ENCODE data around the gene SIRT7.
A peak's percentile ranks its signal among the peaks of the same experiment; 100 is the strongest.
"Not testable (repeated sequence)": the region's sequence is repeated elsewhere in the genome, so short reads cannot be mapped to it uniquely, and the experiment has no call there.

The SIRT7 gene

GRCh38 chr17:81920612-81921536, 2.9 kb upstream of the SIRT7 start:
- no peak for DNase-seq (ENCODE audit: low read depth in 2 of 2)

- no peak for DNase-seq (ENCODE audit: low read depth in 2 of 2)
Measured at GRCh38 chr17:81918832-81919545, 1.0 kb upstream of the SIRT7 start.

GRCh38 chr17:81918333-81918669, 325 bp upstream of the SIRT7 start:
- not testable (repeated sequence) for DNase-seq (ENCODE audit: low read depth in 2 of 2)

DNA sequence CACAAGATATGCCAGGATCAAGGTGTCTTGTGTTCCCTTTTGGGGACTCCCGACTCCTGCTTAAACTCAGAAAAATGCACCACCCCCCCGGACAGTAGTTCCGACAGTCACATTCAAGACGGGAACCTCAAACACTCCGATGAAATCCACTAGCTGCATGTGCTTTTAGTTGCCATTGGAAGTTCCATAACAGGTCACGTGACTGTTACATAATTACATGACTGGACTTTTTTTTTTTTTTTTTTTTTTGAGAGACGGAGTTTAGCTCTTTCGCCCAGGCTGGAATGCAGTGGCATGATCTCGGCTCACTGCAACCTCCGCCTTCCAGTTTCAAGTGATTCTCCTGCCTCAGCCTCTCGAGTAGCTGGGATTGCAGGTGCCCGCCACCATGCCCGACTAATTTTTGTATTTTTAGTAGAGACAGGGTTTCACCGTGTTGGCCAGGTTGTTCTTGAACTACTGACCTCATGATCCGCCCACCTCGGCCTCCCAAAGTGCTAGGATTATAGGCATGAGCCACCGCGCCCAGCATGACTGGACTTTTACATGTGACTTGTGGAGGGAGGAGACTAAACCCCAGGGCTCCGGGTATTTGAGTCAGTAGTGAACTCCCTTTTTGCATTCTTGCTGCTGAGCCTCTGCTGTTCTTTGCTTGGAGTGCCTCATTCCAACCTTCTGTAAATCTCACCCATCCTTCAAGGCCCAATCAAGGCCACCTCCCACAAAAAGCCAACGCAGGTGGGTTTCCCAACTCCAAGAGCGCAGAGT, 1.6 kb downstream of the SIRT7 start:
- no peak for DNase-seq (ENCODE audit: low read depth in 2 of 2)

GRCh38 chr17:81915331-81915730, 2.6 kb downstream of the SIRT7 start:
- DNase-seq (ENCODE audit: low read depth in 2 of 2) = no peak

GRCh38 chr17:81914103-81914850, 3.7 kb downstream of the SIRT7 start:
- no peak for DNase-seq (ENCODE audit: low read depth in 2 of 2)

DNA sequence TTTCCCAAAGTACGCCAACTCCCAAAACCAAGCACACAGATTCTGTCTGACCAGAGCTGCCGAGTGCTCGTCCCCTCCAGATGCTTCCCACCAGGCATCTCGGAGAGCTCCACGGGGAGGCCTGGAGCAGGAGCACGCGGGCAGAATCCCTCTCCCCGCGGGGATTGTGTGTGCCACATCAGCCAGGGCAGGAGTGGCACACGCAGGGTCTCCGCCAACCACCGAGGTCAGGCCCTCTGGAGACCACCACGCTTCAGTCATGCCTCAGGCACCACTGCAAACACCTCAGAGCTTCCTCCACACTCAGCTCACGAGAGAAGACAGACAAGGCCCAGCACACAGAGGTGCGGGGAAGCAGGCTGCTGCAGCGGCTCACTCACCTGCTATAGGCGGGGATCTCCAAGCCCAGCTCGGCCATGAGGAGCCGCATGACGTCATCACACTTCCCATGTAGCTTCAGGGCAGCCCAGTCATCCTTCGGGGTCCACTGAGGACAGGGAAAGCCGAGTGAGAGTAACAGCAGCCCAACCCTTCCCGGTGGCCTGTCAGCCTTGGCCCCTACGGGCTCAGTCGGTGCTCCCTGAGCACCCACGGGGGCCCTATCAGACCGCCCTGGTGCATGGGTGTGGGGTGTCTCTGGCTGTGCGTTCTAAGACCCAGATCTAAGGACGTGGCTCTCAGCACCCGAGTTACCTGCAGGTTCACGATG, 4.4 kb downstream of the SIRT7 start:
- DNase-seq (ENCODE audit: low read depth in 2 of 2) = no peak

DNA sequence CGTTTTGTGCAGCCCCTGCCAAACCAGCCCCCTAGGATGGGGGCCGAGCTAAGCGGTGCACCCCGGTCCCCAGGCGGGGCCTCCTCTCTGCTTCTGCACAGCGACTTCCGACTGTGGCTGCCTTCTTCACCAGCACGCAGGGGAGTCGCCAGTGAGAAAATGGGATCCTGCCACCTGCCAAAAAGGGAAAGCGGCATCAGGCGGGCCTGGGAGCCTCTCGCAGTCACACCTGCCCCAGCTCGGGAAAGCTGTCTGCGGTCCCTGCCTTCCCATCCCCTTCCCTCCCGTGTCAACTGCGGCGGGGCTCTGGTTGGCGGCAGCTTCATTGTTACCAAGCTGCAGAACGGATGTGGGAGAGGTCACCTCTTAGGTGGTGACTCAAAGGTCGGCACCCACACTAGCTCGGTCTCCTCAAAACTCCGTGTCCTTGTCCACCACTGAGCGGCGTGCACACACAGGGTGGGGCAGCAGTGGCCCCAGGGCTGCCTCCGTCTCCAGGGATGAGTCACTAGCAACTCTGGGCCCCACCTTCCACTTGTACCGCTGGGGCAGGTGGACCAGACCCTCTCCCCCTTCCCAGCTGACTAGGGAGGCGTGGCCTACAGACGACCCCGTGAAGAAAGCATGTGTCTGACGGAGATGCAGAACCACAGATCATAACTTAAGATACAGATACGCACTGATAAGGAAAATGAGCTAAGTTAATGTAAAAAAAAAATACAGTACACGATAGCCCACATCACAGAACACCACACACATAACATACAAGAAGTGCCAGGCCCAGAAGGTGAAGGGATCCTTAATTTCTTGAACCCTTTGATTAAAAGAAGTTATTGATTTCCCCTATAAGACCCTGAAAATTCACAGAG, 5.3 kb downstream of the SIRT7 start:
- no peak for DNase-seq (ENCODE audit: low read depth in 2 of 2)

DNA sequence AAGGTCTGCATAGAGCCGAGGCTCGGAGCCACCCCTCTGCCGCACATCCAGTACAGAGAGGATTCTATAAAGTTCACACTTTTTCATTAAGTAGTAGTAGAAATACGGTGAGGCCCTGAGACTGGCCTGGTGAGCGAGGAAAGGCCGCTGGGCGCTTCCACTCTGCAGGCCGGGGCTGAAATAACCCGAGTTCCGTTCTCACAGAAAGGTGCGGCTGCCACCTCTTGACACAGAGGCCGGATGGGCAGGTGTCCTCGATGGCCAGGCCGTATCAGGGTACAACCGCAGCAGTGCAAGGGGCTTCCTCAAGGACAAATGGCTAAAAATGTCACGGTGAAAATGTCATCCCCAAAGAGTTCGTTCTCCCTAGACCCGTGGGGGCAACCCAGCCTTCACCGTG, 6.0 kb downstream of the SIRT7 start:
- no peak for DNase-seq (ENCODE audit: low read depth in 2 of 2)

DNA sequence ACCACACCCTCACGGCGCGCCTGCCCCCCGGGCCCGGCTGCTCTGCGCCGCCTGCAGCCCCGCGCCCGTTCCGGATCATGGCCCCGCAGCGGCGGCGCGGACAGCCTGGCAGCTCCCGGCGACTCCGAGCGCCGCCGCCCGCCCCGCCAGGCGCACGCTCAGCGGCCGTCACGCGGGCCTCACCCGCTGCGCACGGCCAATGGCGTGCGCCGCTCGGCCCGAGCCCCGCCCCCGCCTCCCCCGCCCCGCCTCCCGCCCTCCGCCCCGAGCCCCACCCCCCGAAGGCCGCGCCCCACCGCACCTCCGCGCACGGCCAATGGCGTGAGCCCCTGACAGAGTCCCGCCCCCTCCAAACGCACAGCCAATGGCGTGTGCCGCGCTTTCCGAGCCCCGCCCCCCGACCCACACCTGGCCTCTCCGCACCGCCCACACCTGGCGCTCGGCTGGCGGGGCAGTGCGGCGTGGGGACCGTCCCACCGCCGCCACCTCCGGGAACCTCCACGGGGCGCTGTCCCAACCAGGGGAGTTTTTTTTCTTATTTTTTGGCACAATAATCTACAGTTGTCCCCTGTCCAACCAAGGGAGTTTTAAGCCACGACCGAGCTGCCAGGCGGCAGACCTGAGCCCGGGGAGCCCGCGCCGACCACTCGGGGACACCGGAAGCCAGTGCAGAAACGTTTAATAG, 6.6 kb downstream of the SIRT7 start, which contains the start of gene PCYT2:
PCYT2 (minus strand) TSS at position 123 of the 685 bp plus-strand sequence; CDS start at position 79, 44 bp downstream.
- DNase-seq (ENCODE audit: low read depth in 2 of 2) = peak; percentile 83 to 87

DNA sequence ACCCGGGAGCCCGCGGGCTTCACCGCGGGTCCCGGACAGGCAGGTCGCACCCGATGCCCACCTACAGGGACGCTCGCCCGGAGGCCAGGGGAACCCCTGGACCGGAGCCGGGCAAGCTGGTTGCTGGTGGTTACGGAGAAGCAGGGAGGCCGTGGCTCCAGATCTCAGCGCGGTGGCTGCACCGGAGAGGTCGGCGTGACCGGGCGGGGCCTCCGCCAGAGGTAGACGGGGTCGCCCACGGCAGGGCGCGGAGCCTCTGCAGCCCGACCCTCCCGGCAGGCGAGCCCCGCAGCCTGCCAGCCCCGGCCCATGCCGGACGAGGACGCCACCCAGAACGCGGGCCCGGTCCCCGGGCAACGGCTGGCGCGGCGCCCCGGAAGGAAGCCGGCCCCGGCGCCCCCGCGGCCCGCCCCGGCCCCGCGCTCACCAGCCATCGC, 7.1 kb downstream of the SIRT7 start:
- DNase-seq (ENCODE audit: low read depth in 2 of 2) = no peak

DNA sequence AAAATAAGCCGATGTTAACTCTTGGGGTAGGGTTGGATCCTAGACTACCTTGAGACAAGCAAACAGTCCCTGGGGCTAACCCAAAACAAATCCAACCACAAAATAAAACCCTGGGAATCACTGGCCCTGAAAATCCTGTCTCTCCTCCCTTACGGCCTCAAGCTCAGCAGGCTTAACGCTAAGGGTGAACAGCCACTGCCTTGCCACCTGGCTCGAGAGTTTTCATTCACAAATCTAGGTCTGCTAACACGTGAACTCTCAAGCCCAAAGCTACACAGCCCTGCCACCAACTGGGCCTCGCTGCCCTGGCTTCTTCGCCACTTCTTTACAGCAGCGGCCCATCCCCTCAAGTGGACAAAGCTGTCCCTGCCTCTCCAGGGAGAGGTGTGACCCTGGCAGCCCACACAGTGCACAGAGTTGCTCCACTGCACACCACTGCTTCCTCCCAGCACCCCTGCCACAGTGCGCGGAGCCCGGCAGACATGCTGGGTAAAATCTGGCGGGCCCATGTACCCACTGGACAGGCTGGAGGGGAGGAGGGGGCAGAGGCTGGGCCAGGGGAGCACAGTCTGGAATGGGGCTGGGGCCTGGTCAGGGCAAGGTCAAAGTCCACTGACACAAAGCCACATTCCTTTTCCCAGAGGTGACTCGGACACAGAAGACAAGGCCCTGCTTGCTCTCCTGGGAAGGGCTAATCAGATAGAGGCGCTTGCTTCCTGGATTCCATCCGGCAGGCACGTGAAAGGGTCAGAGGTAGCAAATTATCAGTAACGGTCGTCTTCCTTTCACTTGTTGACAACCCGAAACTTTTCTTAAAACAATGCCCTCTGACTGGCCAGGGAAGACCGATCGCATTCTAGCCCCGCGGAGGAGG, 7.8 kb downstream of the SIRT7 start:
- DNase-seq (ENCODE audit: low read depth in 2 of 2) = no peak

GRCh38 chr17:81909231-81909630, 8.7 kb downstream of the SIRT7 start:
- no peak for DNase-seq (ENCODE audit: low read depth in 2 of 2)

DNA sequence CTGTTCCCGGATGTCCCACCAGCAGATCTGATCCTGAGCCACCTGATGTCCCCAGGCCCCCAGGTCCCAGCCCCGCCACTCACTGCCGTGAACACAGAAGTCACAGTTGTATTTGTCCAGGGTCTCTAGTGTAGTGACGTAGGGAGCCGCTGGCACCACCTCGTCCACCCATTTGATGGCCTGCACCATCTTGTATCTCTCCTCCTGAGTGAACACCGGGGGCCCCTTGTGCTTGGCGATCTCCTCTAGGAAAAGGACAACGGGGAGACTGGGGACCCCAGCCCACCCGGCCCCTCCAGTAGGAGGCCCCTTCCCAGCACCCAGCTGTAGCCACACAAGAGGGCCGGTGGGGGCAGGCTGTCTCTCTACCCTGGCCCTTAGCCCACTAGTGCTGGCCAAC, 9.2 kb downstream of the SIRT7 start:
- no peak for DNase-seq (ENCODE audit: low read depth in 2 of 2)

DNA sequence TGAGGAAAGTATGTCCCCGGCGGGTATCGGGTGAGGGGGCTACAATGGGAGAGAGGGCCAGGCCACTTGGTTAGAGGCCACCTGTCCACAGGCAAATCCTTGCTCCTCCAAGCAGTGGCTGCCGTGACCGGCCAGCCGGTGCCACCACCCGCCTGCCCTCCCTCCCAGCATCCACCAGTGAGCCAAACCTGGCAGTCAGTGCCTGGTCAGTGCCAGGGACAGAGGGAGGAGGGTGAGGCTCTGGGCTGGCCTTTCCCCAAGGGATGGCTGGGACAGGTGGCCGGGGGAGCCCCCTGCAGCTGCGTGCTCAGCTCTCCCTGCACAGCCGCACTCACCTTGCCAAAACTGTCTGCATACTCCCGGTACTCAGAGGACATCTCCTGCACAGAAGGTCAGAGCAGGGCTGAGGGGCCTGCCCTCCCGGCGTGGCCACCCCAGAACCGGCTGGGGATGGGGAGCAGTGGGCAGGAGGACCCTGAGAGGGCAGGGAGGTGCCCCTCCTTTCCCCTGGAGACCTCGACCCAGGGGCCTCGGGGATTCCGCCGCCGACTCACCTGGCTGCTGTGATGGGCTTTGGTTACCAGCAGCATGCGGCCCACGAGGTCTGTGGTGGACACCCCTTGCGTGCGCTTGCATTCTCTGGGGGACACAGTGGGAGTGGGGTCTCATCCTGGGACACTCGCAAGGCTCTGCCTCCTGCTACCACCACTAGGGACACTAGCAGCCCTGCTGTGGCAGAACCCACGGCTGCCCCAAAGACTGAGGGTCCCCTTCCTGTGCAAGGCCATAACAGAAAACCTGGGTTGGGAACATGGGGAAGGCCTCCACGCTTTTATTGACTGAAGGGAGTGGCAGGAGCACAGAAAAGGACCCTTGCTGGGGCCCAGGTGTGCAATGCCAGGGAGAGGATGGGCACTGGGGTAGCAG, 10.5 kb downstream of the SIRT7 start:
- DNase-seq (ENCODE audit: low read depth in 2 of 2) = no peak

DNA sequence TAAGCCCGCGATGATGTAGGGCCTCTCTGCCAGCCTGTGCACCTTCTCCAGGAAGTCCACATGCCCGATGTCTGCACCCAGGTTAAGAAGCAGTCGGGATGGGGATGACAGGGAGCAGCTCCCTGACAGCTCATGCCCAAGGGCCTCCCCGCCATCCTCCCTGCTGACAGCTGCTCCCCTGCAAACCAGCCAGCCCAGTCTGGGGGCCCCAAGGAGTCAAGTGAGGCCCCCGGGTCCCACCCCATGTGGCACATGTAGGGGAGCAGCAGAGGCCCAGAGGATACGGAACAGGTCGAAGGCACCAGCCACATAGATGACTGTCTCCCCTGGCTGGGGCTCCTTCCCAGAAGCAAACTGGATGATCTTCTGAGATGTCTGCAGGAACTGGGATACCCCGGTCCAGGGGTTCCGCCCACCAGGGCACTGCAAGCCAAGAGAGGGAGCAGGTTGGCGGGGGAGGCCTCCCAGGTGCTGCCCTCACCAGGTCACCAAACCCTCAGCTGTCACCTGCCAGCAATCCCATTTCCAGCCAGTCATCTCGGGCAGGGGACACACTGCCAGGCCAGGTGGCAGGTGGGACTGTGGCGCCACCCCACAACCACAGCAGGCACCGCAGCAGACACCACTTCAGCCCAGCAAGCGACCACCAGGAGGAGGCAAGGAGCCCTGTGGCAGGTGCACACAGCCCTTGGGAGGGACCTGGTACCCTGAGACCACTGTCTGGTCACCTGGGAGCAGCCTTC, 11.3 kb downstream of the SIRT7 start:
- DNase-seq (ENCODE audit: low read depth in 2 of 2) = no peak
